Activated CD4-positive, alpha-beta T cell treated with anti-CD3 and anti-CD28 coated beads, Interleukin-2, amount 50 U/mL, for 16 hours (primary cell): ENCODE data around the gene ITPRIPL1.

ENCODE experiments used
- DNase-seq: peaks from one replicate; pipeline ENCODE4 v3.0.0-alpha.2; 2020

The ITPRIPL1 gene

GRCh38 chr2:96361751-96362150, 36.6 kb downstream of the ITPRIPL1 start:
- no peak for DNase-seq

DNA sequence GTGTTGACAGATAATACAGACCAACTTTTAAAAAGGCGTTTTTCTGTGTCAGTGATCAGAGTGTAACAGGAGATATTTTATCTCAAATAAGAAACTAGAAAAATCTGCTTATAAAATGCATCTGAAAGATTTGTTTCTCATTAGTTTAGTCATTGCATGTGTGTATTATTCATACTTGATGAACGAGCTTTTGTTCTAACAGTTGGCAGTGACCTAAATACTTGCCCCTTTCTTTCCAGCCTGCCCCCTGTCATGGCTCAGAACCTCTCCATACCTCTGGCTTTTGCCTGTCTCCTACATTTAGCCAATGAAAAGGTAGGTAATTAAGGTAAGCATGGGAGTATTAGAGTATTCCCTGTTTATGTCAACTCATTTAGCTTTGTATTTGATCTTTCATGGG, 44.1 kb downstream of the ITPRIPL1 start:
- DNase-seq: no peak

DNA sequence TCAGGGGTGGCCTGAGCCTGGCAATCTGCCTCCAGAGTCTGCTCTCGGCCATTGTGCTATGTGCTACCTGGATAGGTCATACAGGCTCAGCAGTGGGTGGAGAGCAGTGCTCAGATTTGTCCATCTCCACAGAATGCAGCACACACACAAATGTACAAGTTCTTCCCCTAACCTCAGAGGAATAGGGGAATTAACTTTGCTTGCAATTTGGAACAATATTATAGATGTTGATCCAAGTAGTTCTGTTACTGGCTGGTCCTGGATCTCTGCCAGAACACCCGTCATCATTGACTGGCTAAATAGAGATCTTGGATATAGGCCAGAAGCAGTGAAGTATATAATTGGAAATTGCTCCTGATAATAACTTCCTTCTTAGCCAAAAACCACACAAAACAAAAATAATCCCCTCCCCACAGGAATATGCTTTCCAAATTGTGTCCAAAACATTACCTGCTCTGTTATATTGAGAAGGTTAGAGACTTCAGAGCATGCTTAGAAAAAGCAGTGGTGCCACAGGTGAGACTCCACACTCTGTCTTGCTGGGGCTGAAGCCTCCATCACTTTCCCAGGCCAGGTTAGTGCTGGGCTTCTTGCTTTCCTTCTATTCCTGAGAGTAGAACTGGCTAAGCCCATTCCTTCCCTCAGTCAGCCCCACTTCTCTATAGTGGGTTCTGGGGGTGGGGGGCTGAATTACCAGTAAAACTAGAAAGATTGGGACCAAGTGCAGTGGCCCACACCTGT, 49.3 kb downstream of the ITPRIPL1 start:
- DNase-seq: no peak
